WTC11 (cell line): ENCODE data around the gene CTXN1.

Experiments used
- FOXJ3 ChIP-seq: sonication (generic); formaldehyde crosslinking; IDR thresholded peaks from 2 replicates; pipeline ENCODE4 v1.9.0; 2021; ENCODE audit warnings: missing genetic modification reagents, mild to moderate bottlenecking, borderline replicate concordance
- SP1 ChIP-seq: sonication (generic); formaldehyde crosslinking; conservative IDR thresholded peaks from 2 replicates; pipeline ENCODE4 v1.8.1; 2022; ENCODE audit warnings: missing genetic modification reagents
- ZNF232 ChIP-seq: sonication (generic); formaldehyde crosslinking; IDR thresholded peaks from 2 replicates; pipeline ENCODE4 v1.8.0; 2022; ENCODE audit warnings: mild to moderate bottlenecking, missing genetic modification reagents
- TF ChIP-seq, protein P1 (sequence below): fragments of 200-600 bp; IDR thresholded peaks from 2 replicates; pipeline ENCODE4 v1.8.0; 2022; ENCODE audit warnings: antibody characterized with exemption
- TF ChIP-seq, protein P2 (sequence below): sonication (generic); formaldehyde crosslinking; conservative IDR thresholded peaks from 2 replicates; pipeline ENCODE4 v1.8.1; 2023; ENCODE audit warnings: mild to moderate bottlenecking, low read depth, missing genetic modification reagents, moderate library complexity

DNA sequence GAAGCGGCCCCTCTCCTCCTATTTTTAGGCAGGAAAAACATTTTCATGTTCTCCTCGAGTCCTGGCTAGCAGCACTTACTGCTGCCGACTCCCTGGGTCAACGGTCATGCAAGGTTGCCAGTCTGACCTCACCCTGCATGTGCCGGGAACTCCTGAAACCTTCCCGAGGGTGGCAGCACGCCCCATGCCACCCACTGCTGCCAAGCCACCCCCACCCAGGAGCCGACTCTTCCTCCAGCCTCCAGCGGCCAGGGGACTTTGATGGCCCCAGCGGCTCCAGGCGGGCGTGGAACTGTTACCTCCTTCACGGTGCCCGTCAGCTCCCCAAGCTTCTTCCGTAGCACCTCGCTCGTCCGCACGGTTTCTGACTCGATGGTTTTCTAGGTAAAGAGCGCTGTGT is 8.8 kb upstream of the CTXN1 start:
- TF ChIP-seq, protein P1, sequence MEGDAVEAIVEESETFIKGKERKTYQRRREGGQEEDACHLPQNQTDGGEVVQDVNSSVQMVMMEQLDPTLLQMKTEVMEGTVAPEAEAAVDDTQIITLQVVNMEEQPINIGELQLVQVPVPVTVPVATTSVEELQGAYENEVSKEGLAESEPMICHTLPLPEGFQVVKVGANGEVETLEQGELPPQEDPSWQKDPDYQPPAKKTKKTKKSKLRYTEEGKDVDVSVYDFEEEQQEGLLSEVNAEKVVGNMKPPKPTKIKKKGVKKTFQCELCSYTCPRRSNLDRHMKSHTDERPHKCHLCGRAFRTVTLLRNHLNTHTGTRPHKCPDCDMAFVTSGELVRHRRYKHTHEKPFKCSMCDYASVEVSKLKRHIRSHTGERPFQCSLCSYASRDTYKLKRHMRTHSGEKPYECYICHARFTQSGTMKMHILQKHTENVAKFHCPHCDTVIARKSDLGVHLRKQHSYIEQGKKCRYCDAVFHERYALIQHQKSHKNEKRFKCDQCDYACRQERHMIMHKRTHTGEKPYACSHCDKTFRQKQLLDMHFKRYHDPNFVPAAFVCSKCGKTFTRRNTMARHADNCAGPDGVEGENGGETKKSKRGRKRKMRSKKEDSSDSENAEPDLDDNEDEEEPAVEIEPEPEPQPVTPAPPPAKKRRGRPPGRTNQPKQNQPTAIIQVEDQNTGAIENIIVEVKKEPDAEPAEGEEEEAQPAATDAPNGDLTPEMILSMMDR: no peak
- TF ChIP-seq FOXJ3 (CRISPR knock-in tag) (no peak), SP1 (no peak), ZNF232 (CRISPR knock-in tag) (no peak)
- TF ChIP-seq, protein P2, sequence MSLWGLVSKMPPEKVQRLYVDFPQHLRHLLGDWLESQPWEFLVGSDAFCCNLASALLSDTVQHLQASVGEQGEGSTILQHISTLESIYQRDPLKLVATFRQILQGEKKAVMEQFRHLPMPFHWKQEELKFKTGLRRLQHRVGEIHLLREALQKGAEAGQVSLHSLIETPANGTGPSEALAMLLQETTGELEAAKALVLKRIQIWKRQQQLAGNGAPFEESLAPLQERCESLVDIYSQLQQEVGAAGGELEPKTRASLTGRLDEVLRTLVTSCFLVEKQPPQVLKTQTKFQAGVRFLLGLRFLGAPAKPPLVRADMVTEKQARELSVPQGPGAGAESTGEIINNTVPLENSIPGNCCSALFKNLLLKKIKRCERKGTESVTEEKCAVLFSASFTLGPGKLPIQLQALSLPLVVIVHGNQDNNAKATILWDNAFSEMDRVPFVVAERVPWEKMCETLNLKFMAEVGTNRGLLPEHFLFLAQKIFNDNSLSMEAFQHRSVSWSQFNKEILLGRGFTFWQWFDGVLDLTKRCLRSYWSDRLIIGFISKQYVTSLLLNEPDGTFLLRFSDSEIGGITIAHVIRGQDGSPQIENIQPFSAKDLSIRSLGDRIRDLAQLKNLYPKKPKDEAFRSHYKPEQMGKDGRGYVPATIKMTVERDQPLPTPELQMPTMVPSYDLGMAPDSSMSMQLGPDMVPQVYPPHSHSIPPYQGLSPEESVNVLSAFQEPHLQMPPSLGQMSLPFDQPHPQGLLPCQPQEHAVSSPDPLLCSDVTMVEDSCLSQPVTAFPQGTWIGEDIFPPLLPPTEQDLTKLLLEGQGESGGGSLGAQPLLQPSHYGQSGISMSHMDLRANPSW (CRISPR knock-in tag): no peak
